C4-2B (cell line): ENCODE measurements around the gene DMC1.
"Not testable (repeated sequence)": the region's sequence is repeated elsewhere in the genome, so short reads cannot be mapped to it uniquely, and the experiment has no call there.

Experiments
- H3K27ac ChIP-seq: fragments of 450-650 bp; 2 replicates; pipeline ENCODE4 v1.5.1; 2017
- CTCF ChIP-seq: fragments of 450-650 bp; conservative IDR thresholded peaks from 2 replicates; pipeline ENCODE4 v1.5.1; 2017; ENCODE audit warnings: mild to moderate bottlenecking
- ZFX ChIP-seq: fragments of 450-650 bp; IDR thresholded peaks from 2 replicates; pipeline ENCODE4 v1.6.1; 2017

DMC1 gene

GRCh38 chr22:38611559-38611958 is 41.6 kb upstream of the DMC1 start:
- peak overlapping the region; percentile 34; the same call in 1 of the 2 replicates for H3K27ac ChIP-seq
- TF ChIP-seq ZFX (no peak), CTCF (no peak)

GRCh38 chr22:38610234-38610633 is 40.3 kb upstream of the DMC1 start:
- no peak overlapping the region for H3K27ac ChIP-seq
- TF ChIP-seq CTCF, result no peak
- TF ChIP-seq ZFX, result no peak

GRCh38 chr22:38608992-38609750 is 39.2 kb upstream of the DMC1 start:
- no peak overlapping the region for H3K27ac ChIP-seq
- TF ChIP-seq ZFX (no peak), CTCF (no peak)

- no peak overlapping the region for H3K27ac ChIP-seq
- TF ChIP-seq CTCF (no peak), ZFX (no peak)
Measured at GRCh38 chr22:38607680-38608079, 37.7 kb upstream of the DMC1 start.

GRCh38 chr22:38602166-38602565 is 32.2 kb upstream of the DMC1 start:
- TF ChIP-seq ZFX (no peak), CTCF (no peak)
- H3K27ac ChIP-seq, result no peak overlapping the region

- H3K27ac ChIP-seq, result no peak overlapping the region
- TF ChIP-seq CTCF, result no peak
Measured at GRCh38 chr22:38601221-38601764, 31.3 kb upstream of the DMC1 start.

GRCh38 chr22:38599466-38599865 is 29.5 kb upstream of the DMC1 start:
- no peak overlapping the region for H3K27ac ChIP-seq
- TF ChIP-seq ZFX, result no peak
- no peak for TF ChIP-seq CTCF

GRCh38 chr22:38582923-38583322 is 12.9 kb upstream of the DMC1 start:
- not testable (repeated sequence) for H3K27ac ChIP-seq
